ENCODE data around the gene RIC3. TPM values are rescaled to one million over a fixed set of nuclear protein-coding genes. Genes with fewer than 3 reads are reported as not detected.

Gene RIC3
- total RNA-seq, 4 donors from 2014 or later = 2.2 to 7.1 (median 4.1) TPM

DNA sequence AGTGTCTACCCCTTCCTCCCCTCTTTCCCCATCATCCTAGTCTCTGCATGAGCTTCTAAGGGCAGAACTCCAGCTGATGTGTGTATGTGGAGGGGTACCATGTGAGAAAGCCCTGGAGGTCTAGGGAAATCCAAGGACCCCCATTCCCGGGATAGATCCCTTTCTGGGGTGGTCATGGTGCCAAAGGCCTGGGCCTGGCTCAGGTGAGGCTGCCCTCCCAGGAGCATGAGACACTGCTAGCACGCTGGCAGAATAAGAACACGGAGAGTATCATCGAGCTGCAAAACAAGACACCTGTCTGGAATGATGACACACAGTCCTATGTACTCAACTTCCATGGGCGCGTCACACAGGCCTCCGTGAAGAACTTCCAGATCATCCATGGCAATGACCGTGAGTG lies 68.2 kb downstream of the RIC3 start:
- no peak for DNase-seq
- Histone ChIP-seq H3K4me1 (no peaks in the 10 kb centered on the region), H3K27ac (no peak overlapping the region), H3K4me3 (no peak overlapping the region), H3K9me3 (no peaks in the 10 kb centered on the region), H3K36me3 (no peaks in the 10 kb centered on the region), H3K27me3 (no peaks in the 10 kb centered on the region)
- TF ChIP-seq, protein P1, sequence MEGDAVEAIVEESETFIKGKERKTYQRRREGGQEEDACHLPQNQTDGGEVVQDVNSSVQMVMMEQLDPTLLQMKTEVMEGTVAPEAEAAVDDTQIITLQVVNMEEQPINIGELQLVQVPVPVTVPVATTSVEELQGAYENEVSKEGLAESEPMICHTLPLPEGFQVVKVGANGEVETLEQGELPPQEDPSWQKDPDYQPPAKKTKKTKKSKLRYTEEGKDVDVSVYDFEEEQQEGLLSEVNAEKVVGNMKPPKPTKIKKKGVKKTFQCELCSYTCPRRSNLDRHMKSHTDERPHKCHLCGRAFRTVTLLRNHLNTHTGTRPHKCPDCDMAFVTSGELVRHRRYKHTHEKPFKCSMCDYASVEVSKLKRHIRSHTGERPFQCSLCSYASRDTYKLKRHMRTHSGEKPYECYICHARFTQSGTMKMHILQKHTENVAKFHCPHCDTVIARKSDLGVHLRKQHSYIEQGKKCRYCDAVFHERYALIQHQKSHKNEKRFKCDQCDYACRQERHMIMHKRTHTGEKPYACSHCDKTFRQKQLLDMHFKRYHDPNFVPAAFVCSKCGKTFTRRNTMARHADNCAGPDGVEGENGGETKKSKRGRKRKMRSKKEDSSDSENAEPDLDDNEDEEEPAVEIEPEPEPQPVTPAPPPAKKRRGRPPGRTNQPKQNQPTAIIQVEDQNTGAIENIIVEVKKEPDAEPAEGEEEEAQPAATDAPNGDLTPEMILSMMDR (IDR thresholded peaks at IDR 0.05 in 4 of 5, conservative IDR thresholded peaks at IDR 0.05 in 1 of 5) = no peak
- no peak for TF ChIP-seq POLR2A (IDR thresholded peaks at IDR 0.05)
- in situ Hi-C loops (cut with MboI; ENCODE audit: low sequenced_read_pairs in 4 of 4) = loop anchor here in 2 of 4 donors (5.0 to 10.0 kb wide), 3 partner anchors 66 to 206 kb away; no protein-coding TSS in a partner anchor
- intact Hi-C loops (cut with DNase I; ENCODE audit: low total_unique reads) = no loop called here
- no peak for ATAC-seq

DNA sequence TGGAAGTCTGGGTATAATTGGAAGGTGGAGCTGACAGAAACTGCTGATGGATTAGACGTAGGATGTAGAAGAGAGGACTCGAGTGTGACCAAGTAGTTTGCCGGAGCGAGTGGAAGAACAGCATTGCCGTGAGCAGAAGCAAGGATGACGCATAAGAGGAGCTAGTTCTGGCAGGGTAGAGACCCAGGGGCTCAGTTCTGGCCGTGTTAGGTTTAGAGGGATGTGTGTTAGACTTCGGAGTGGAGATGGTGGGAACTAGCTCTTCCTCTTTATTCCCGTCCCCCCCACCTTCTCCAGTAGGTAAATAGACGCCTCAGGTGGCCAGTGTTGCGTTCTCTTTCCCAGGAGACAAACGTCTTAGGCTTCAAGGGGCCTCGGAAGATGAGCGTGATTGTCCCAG lies 68.7 kb downstream of the RIC3 start:
- intact Hi-C loops (cut with DNase I; ENCODE audit: low total_unique reads) = no loop called here
- H3K27ac ChIP-seq = no peak overlapping the region
- no peaks in the 10 kb centered on the region for H3K27me3 ChIP-seq
- H3K9me3 ChIP-seq = no peaks in the 10 kb centered on the region
- no peak for TF ChIP-seq POLR2A (IDR thresholded peaks at IDR 0.05)
- TF ChIP-seq, protein P1 (IDR thresholded peaks at IDR 0.05 in 4 of 5, conservative IDR thresholded peaks at IDR 0.05 in 1 of 5) = no peak
- ATAC-seq (no peak), DNase-seq (no peak)
- no peaks in the 10 kb centered on the region for H3K36me3 ChIP-seq
- no peak overlapping the region for H3K4me3 ChIP-seq
- in situ Hi-C loops (cut with MboI; ENCODE audit: low sequenced_read_pairs in 4 of 4) = loop anchor here in 2 of 4 donors (5.0 to 10.0 kb wide), 3 partner anchors 65 to 205 kb away; no protein-coding TSS in a partner anchor
- H3K4me1 ChIP-seq = no peaks in the 10 kb centered on the region

DNA sequence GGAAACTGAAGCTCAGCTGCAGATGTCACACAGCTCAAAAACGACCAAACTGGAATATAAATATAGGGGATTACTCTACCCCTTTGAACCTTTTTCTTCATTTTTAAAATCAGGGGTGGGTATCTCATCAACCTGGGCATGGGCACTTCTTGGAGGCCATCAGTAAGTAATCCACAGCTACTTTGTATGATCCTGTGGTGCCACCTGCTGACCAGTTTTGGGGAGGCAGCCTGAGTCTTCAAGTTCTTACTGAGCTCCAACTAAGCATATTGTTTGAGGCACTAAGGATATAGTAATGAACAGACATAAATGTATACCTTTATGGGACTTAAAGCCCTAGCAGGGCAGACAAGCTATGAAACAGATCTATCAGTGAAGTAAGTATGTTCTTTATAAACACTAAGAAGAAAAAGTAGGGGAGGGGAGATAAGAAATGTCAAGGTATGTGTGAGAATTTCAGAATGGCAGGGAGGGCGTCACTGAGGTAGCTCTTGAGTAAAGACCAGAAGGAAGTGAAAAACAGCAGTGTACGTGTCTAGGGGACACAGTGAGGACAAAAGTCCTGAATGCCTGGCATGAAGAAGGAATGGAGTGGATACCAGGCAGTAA lies 69.4 kb downstream of the RIC3 start:
- ATAC-seq = peak; percentile 75 to 85
- in situ Hi-C loops (cut with MboI; ENCODE audit: low sequenced_read_pairs in 4 of 4) = loop anchor here in 3 of 4 donors (5.0 to 10.0 kb wide), 3 partner anchors 62 to 95 kb away; no protein-coding TSS in a partner anchor

DNA sequence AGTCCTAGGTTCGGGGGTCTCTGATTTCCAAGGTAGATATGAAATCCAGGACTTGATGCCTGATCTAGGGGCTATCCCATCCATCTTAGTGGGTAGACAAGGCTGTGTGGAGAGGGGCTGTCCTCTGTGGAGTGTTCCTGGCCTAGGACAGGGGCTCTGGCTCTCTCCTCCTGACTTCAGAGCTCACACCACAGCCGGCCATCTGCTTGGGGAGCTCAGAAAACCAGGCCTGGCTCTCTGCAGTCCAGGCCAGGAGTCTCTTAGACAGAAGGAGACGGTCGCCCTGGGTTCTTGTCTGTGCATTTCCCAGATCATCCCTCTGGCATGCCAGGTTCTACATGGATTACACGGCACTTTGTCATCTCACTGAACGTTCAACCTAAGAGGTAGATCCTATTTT lies 69.9 kb downstream of the RIC3 start:
- Histone ChIP-seq H3K4me1 (no peaks in the 10 kb centered on the region), H3K36me3 (no peaks in the 10 kb centered on the region), H3K27ac (no peak overlapping the region), H3K4me3 (no peak overlapping the region), H3K9me3 (no peaks in the 10 kb centered on the region), H3K27me3 (no peaks in the 10 kb centered on the region)
- intact Hi-C loops (cut with DNase I; ENCODE audit: low total_unique reads) = loop anchor here (1.0 to 10.0 kb wide), 3 partner anchors 66 to 204 kb away; no protein-coding TSS in a partner anchor
- no peak for DNase-seq
- in situ Hi-C loops (cut with MboI; ENCODE audit: low sequenced_read_pairs in 4 of 4) = loop anchor here in 3 of 4 donors (5.0 to 10.0 kb wide), 3 partner anchors 62 to 94 kb away; no protein-coding TSS in a partner anchor
- ATAC-seq = no peak
- TF ChIP-seq, protein P1 (IDR thresholded peaks at IDR 0.05 in 4 of 5, conservative IDR thresholded peaks at IDR 0.05 in 1 of 5) = no peak
- no peak for TF ChIP-seq POLR2A (IDR thresholded peaks at IDR 0.05)

More for the DNA sequence above, 69.4 kb downstream of the RIC3 start:
- Histone ChIP-seq H3K9me3 (no peaks in the 10 kb centered on the region), H3K4me1 (no peaks in the 10 kb centered on the region), H3K36me3 (no peaks in the 10 kb centered on the region), H3K27ac (no peak overlapping the region), H3K4me3 (no peak overlapping the region), H3K27me3 (no peaks in the 10 kb centered on the region)
- TF ChIP-seq, protein P1 (IDR thresholded peaks at IDR 0.05 in 4 of 5, conservative IDR thresholded peaks at IDR 0.05 in 1 of 5) = peak; percentile 74 to 85 (median 77)
- TF ChIP-seq POLR2A (IDR thresholded peaks at IDR 0.05) = no peak
- intact Hi-C loops (cut with DNase I; ENCODE audit: low total_unique reads) = loop anchor here (1.0 to 10.0 kb wide), 3 partner anchors 66 to 205 kb away; no protein-coding TSS in a partner anchor
- DNase-seq = peak; percentile 39 to 68

Measured in gastrocnemius medialis (tissue), 4 donors.